Stimulated activated CD4-positive, alpha-beta T cell treated with anti-CD3 and anti-CD28 coated beads, Interleukin-4, amount 100 ng/mL, for 1 hour (primary cell): ENCODE measurements around the gene CARMIL1.
"Not testable (repeated sequence)": the region's sequence is repeated elsewhere in the genome, so short reads cannot be mapped to it uniquely, and the experiment has no call there.

ENCODE experiments used
- DNase-seq: peaks from one replicate; pipeline ENCODE4 v3.0.0-alpha.2; 2020

The CARMIL1 gene

DNA sequence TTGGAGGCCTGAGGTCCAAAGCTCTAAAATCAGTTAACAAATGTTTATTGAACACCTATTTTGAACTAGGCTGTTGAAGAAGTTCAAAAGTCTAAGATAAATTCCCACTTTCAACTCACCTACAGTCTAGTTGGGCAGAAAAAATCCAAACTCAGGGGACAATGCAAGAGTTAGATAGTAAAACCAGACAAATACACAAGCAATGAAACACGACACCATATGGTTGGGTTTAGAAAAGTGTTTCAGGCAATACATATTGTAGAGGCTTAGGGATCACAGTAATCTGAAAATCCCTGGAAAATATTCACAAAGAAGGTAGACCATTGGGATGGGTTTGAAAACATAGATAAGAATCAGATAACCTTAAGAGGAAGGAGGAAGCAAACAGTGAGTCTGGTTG lies 1.3 kb upstream of the CARMIL1 start:
- no peak for DNase-seq

DNA sequence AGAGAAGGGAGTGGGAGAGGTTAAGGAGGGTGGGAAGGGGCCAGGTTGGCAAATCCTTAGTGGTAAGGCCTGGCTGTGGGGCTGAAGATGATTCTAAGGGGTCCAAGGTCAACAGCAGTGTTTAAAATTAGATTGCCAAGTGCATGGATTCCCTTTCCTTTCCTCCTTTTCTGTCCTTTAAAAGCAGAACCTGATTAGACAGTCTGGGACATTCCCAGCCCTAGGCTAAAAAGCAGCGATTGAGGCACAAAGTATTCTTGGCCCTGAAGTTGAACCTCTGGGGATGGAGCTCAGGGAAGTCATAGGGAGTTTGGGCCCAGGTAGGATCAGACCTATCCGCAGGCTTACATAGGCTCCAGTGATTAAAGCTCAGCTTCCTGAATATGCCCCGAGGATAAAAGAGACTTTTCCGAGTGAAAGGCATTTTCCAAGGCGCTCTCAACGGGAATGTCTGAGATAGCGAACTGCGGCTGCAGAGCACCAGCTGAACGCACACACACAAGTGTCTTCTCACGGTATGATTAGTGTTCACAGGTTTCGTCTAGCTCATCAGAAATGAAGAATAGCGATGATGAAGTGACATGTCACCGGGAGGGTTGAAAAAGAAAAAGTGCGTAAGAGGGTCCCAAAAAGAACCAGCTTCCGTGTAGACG lies 787 bp upstream of the CARMIL1 start:
- DNase-seq = no peak

DNA sequence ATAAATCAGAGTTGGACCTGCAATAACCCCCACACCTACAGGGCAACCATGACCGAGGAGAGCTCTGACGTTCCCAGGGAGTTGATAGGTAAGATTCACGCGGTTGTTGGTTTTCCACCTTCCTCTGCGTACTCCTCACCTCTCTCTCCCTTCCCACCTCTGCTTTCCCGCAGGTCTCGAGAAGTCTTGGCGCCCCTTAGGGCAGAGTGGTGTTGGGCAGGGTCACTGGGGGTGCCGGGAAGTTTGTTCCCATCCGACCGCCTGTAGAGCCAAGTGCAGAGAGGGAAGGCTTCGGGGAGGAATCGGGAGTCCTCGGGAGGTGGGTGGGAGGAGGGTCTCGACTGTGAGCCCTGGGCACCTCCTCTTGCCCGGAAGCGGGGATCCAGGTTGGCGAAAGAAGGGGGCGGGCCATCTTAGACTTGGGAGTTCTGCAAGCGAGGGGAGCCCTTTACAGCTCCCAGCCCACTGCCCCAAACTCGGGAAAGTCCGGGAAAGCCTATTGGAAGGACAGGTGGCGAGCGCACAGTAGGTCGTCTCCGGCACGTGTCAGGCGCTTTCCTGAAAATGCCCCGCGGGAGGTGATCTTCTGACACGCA lies 672 bp downstream of the CARMIL1 start:
- peak; percentile 16 for DNase-seq

DNA sequence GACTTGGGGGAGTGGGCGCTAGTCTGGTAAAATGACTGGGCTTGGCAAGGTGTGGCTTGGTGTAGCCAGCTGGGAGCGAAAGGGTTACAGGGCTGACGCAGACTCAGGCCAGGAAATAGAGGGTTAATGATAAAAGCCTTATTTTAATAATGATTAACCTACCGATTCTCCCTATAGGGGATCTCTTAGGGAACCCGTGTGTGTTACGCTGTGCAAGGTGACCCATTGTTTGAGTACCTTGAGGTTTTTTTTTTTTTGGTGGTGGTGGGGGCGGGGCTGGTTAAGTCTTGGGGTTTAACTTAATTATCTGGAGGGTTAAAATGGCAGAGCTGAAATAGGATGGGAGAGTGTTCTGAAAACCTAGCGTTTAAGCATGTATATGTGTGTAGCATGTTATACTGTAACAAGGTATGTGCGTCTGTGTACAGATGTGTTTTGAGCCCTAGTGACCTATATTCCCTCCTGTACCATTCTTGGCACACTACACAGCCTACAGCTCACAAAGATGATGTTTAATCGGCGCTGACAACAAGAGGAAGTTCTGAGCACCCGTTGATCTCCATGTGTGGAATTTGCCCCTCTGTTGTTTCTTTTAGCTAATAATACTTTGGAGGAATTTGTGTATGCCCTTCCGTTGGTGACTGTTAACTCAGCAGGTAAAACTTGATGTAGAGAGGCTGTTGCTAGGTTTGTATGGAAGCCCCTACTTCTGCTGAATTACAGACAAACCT lies 1.3 kb downstream of the CARMIL1 start:
- DNase-seq = peak; percentile 3

DNA sequence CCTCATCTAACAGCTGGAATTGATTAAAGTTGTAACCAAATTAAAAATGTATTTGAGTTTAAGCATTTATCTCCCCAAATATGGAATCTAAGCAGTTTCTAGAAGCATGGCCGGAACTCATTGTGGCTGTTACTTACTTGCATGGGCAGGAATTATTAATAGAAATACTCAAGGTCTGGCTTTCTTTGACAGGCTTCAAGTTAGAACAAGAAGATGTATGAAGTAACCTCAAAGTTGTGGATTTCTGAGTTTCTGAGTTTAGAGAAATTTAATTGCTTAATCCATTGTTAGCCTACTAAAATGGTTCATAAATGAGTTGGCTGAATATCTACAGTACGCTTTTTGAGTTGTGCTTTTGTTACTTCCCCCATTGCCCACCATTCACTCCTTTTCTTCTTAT lies 7.7 kb downstream of the CARMIL1 start:
- no peak for DNase-seq

DNA sequence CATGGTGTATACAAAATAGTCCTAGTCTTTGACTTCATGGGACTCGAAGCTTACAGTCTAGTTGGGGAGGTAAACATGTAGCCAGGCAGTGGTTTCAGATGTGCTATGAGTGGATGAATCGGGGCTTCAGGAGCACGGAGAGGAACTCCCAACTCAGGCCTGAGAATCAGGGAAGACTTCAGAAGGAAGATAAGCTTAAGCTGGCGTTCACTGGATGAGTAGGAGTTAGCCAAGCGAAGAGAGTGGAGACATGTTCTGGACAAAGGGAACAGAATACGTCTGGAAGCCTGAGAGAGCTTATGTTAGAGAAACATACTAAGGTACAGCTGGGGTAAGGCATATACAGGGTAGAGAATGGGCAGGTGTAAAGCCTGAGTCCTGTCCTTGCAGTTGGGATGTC lies 8.8 kb downstream of the CARMIL1 start:
- DNase-seq = no peak

DNA sequence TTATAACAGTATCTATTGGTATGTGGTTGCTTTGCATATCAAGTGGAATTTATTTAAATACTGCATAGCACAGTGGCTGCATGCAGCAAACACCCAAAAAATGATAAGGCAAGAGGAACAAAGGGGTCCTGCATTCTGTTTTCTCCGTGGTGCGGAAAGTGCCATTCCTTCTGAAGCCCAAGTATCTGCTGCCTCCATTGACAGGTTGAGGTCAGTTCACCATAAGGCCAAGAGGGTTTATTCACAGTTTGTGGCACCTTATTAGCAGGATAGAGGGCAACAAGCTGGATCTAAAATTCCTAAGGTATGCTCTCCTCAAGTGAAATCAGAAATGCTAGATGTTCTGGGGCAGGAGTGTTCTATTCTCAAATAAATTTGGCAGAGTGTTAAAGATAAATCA lies 9.3 kb downstream of the CARMIL1 start:
- no peak for DNase-seq

DNA sequence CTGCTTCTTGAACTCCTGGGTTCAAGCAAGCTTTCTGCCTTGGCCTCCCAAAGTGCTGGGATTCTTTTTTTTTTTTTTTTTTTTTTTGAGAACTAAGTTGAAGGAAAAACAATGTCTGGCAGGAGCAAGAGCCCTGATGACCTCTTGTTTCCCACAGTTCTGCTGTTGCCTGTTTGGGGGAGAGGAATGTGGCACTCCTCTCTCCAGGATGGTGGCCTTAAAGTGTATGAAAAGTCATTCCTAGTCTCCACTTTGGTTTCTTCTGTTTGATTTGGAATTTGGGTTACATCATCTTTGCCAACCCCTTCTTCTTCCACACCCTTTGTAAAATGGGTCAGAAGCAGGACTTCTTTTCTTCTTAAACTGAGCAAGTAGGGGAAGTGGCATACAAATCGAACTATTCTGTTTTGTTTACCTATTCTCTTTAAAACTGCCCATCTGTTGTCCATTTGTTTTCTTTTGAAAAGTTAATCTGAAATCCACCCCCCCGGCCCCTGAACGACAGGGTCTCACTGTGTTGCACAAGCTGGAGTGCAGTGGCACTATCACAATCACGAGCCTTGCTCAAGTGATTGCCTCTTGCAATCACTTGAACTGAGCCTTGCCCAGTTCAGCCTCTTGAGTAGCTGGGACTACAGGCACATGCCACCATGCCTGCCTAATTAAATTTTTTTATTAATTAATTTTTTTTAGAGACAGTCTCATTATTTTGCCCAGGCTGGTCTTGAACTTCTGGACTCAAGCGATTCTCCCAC lies 11.3 kb downstream of the CARMIL1 start:
- no peak for DNase-seq

DNA sequence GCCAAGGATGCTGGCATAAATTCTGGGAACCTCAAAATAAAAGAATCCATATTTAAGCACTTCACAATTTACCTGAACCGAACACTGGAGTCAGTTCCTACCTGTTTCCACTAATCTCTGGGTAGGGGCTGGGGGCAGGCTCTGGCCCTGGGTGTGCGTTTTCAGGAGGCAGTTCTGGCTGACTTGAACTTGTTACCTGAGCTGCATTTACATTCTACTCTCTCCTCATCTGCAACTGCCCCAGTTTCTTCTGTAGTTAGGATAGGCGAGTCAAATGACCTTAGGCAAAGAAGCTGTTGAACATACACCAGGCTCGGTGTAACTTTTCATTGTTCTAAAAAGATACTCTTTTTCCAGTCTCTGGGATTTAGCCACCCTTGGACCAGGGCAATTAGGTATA lies 13.2 kb downstream of the CARMIL1 start:
- no peak for DNase-seq

DNA sequence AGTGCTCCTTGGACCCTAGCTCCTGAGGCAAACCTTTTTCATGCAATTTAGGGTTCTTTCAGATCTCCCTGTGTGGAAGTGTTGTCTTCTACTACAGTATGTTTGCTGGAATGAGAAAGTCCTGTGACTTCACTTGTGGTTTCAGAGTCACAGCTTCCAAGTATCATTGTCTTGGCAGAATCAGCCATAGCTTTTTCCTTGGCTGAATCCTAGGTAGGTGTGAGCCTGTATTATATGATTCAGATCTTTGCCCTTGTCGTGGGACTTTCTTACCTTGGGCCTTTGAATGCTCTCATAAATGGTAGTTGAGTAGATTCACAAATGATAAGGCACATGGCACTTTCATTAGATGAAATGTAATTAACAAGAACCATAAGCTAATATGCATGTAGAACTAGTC lies 16.5 kb downstream of the CARMIL1 start:
- no peak for DNase-seq

DNA sequence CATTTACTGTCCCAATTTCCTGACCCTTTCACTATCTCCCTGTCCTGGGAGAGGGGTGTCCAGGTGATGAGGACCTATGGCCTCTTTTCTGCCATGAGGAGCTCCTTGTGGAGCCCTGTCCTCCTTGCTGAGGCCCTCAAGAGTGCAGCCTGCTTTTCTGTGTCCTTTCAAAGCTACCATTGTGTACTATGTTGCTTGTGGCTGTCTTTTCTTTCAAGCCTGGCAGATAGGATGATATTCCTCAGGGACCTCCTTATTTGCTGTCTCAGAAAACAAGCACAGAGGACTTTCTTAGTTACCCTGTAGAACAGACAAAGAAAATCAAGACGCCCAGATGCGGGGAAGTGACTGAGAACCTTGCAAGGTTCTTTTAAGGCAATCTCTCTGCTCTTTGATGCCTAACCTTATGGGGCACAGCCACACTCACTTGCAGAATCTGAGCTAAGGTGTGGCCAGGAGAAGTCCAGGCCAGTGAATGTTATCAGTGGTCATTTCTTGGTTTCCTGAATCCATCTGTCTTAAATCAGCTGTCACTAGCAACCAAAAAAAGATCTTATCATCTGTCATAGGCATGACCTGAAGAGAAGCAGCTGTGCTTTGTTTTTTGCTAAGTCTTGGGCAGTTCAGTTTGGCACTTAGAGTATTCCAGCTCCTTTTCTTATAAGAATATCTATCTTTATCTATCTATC lies 17.2 kb downstream of the CARMIL1 start:
- no peak for DNase-seq

DNA sequence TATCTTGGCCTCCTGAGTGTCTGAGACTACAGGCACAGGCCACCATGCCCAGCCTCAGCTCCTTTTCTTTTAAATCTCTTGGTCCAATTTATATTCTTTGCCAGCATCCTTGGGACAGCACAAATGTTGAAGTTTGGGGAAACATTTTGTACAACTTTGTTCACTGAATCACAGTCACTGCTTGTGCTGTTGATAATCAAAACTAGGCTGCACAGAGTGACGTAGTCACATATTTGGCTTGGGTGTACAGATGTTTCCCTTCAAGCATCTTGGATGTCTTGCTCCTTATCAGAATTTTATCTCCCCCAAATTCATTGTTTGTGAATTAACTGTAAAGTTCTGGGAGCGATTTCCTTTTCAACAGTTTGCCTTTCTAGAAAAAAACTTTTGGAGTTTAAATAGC lies 17.9 kb downstream of the CARMIL1 start:
- no peak for DNase-seq

DNA sequence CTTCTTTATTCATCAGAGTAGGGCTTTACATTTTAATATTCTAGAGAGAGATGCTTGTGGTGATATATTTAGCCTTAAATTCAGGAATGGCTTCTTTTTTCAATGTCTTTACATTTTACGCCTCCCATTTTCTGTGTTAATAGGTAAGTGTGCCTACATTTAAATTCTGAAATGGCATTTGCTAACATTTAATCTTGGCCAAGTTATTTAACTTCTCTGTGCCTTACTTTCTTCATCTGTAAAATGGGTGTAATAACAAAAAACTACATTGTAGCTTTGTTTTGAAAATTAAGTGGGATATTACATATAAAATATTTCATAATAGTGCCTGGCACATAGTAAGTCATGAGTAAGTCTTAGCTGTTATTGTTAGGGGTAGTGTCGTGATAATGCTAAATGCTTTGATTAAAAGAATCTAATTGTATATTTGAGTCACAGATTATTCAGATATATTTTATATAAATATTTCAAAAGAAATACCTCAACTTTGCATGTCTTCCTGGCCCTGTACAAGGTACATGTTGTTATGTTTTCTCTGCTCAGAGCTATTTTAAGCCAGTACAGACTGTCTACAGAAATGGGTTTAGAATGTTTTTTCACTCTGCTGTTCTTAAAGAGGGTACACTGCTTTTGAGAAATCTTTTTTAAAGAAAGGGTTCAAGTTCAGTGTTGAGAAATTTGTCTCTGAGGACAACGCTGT lies 18.8 kb downstream of the CARMIL1 start:
- no peak for DNase-seq

DNA sequence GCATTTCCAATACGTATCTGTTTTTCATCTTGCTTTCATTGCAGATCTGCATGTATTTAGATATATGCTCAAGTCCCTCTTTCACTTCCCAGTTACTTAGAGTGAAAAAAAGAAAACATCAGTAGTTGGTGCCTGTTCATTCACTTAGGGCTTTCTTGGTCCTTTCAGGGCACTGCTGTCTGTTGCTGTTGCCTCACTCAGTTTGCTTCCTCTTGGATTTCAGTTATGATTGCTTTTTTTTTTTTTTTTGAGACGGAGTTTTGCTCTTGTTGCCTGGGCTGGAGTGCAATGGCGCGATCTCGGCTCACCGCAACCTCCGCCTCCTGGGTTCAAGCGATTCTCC lies 19.3 kb downstream of the CARMIL1 start:
- DNase-seq = not testable (repeated sequence)

DNA sequence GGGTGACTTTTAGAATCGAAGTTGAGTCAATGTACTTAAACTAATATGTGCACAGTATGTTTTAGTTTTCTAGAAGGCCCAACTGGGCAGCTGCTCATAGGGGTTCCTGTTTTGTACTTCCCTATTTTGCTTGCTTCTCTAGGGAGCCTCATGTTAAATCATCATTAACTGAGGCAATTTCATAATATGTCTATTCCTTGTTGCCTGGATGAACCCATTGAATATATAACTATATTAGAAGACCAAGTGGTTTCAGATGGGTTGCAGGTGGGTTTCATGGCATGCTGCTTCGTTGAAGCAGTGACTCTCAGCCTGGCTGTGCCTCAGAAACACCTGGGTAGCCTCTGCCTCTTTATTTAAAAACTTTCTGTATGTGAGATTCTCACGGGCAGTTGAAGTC lies 22.2 kb downstream of the CARMIL1 start:
- no peak for DNase-seq

DNA sequence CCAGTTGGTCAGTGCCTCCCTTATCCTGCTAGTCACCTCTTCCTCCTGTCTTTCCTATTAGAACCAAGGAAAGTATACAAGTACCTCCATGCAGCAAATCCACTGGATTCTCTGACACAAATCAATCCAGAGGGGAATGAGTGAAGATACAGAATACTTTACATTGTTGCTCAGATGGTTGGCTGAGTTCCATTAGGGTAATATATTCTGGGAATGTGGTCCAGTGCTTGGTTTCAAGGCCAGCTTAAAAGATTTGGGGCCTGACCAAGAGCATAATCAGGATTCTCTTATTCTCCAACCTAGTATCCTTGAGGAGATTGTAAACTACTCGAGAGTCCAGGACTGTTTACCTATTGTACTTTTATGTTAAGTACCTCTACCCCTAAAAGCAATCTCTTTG lies 23.0 kb downstream of the CARMIL1 start:
- no peak for DNase-seq

DNA sequence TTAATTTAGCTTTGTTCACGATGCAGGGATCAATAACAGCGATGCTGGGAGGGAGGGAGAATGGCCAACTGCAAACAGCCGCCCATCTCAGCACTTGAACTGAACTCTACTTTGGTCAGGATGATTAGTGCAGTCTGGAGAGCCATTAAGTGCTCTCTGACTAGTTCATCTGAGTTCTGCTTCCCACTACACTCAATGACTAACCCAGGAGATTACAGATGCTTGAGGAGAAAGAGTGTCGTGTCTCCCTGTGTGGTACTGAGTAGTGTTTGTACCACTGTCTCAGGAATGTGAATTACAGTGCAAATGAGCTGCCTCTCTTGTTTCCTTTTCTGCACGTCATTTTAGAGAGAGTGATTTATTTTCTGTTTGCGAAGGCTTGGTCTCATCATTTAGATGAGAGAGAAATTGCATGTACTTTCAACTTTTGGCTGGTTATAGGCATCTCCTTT lies 23.5 kb downstream of the CARMIL1 start:
- DNase-seq = no peak

DNA sequence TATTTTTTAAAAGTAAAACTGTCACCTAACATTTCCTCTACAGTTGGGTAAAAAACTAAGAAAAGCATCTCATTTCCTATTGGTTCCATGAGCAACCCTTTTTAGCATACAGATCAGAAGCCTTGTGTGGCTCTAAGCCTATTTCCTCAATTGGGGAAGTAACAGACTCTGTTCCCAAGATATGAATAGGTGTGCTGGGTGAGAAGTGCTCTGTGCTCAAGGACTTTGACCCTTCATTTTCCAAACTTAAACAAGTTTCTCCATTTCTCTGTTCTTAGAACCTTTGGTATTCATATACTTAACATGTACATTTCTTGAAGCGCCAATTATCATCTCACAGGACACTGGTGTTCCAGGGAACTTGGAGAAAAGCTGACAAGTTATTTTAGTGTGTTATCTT lies 24.1 kb downstream of the CARMIL1 start:
- DNase-seq = no peak

DNA sequence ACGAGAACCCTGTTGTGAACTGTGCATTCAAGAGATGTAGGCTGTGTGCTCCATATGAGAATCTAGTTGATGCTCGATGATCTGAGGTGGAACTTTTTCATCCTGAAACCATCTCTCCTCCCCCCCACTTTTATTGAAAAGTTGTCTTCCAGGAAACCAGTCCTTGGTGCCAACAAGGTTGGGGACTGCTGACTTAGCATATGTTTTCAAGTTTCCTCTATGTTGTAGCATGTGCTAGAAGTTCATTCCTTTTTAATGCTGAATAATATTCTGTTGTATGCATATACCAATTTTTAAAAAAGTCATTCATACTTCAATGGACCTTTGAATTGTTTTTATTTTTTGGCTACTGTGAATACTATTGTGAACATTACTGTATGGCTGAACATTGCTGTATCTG lies 27.2 kb downstream of the CARMIL1 start:
- no peak for DNase-seq

DNA sequence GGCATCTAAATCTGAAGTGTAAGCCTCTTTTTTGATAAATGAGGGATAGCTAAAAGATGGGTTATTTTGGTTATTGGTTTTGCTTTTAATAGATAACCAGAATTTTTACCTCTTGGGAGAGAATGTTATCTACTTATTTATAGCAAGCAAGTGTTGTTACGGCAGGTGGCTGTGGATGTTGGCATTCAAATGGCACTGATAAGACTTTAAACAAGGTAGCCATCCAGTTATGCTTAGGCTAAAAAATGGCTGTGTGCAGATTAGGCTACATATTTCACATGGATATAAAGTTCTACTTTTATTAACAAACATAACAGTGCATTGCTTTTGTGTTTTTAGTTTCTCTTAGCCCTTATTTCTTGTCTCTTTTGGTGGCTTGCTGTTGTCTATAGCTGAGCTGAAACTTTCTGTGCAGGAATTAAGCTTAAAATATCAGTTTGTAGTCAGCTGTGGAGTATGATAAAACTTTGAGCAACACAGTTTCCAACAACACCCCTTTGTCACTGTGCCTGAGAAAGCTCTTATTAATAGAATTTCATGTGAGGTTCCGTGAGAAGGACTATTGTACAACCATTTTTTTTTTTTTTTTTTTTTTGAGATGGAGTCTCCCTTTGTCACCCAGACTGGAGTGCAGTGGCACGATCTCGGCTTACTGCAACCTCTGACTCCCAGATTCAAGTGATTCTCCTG lies 28.8 kb downstream of the CARMIL1 start:
- DNase-seq = no peak

DNA sequence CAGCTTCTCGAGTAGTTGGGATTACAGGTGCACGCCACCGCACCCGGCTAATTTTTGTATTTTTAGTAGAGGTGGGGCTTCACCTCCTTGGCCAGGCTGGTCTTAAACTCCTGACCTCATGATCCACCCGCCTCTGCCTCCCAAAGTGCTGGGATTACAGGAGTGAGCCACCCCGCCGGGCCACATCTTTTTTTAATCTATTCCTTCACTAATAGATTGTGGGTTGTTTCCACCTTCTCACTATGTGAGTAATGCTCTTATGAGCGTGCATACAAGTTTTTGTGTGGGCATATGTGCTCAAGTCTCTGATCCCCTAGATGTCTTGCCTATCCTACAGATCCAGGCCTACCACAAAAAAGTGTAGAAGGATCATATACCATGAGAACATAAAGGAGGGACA lies 30.7 kb downstream of the CARMIL1 start:
- DNase-seq = no peak

DNA sequence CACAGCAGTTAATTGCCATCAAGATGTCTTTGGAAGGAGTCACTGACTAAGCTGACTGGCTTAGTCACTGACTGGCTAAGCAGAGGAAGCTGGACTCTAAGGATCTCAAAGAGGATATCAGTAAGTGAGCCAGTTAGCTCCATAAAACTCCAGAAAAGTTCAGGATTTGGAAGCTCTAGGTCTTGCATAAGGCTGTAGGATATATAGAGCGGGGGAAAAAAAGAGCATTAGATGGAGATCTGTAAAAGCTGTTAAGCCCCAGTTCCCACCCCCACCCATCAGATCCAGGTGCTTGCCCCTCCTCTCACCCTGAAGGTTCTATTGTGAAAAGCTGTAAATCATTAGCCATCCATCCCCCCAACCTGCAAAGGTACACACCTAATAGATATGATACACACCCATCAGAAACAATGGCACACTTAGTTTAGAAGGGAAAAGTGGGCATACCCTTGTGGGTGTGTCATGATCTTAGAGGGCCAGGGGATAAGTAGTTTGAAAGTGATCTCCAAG lies 32.2 kb downstream of the CARMIL1 start:
- DNase-seq = no peak
